ENCODE data around the gene FAM83D.

The FAM83D gene

DNA sequence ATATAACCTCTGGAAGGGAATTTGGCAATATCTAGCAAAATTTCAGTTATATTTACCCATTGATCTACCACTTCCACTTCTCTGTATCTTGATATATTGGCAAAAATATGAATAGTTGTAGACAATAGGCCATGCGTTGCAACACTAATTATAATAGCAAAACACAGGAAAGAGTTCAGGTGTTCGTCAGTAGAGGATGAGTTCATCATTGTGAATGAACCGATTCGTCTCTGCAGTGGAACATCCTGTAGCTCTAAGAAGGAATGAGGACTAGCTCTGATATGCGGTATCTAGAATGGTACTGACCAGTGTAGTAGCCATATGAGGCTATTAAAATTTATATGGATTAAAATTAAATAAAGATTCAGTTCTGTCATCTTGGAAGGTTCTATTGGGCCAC, 8.3 kb downstream of the FAM83D start:
- Histone ChIP-seq H3K27me3 (ENCODE audit: control insufficient read depth, low read length) (no peaks in the 10 kb centered on the region), H3F3A (ENCODE audit: control insufficient read depth, insufficient read depth) (no peaks in the 10 kb centered on the region), H3K4me1 (ENCODE audit: control insufficient read depth, low read length) (peaks cover 36% of the 10 kb centered on the region), H3K4me3 (ENCODE audit: low read length) (no peak overlapping the region), H3K27ac (ENCODE audit: low read depth, low read length) (no peak overlapping the region), H3K4me2 (ENCODE audit: low read length) (no peak overlapping the region), H4K20me1 (ENCODE audit: control insufficient read depth, insufficient read depth, low read depth, low read length) (peaks cover 59% of the 10 kb centered on the region), H3K79me2 (ENCODE audit: control insufficient read depth, low read length) (peaks cover 100% of the 10 kb centered on the region), H3K36me3 (ENCODE audit: control insufficient read depth, low read length) (peaks cover 92% of the 10 kb centered on the region), H3K9me3 (ENCODE audit: control insufficient read depth, insufficient read depth, low read length) (no peaks in the 10 kb centered on the region), H3K9me2 (replicated peaks; ENCODE audit: control insufficient read depth, low read length) (no peaks in the 10 kb centered on the region)
- TF ChIP-seq EZH2phosphoT487 (IDR thresholded peaks at IDR 0.05; ENCODE audit: borderline replicate concordance, low read length): no peak
- TF ChIP-seq, protein P1, sequence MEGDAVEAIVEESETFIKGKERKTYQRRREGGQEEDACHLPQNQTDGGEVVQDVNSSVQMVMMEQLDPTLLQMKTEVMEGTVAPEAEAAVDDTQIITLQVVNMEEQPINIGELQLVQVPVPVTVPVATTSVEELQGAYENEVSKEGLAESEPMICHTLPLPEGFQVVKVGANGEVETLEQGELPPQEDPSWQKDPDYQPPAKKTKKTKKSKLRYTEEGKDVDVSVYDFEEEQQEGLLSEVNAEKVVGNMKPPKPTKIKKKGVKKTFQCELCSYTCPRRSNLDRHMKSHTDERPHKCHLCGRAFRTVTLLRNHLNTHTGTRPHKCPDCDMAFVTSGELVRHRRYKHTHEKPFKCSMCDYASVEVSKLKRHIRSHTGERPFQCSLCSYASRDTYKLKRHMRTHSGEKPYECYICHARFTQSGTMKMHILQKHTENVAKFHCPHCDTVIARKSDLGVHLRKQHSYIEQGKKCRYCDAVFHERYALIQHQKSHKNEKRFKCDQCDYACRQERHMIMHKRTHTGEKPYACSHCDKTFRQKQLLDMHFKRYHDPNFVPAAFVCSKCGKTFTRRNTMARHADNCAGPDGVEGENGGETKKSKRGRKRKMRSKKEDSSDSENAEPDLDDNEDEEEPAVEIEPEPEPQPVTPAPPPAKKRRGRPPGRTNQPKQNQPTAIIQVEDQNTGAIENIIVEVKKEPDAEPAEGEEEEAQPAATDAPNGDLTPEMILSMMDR (IDR thresholded peaks at IDR 0.05; ENCODE audit: low read depth, low read length, poor library complexity, severe bottlenecking): no peak

- Histone ChIP-seq H3K9me2 (replicated peaks; ENCODE audit: control insufficient read depth, low read length) (no peaks in the 10 kb centered on the region), H3K27me3 (ENCODE audit: control insufficient read depth, low read length) (no peaks in the 10 kb centered on the region), H4K20me1 (ENCODE audit: control insufficient read depth, insufficient read depth, low read depth, low read length) (peaks cover 60% of the 10 kb centered on the region), H3K79me2 (ENCODE audit: control insufficient read depth, low read length) (peaks cover 100% of the 10 kb centered on the region), H3F3A (ENCODE audit: control insufficient read depth, insufficient read depth) (no peaks in the 10 kb centered on the region), H3K4me3 (ENCODE audit: low read length) (no peak overlapping the region), H3K27ac (ENCODE audit: low read depth, low read length) (no peak overlapping the region), H3K4me1 (ENCODE audit: control insufficient read depth, low read length) (peaks cover 29% of the 10 kb centered on the region), H3K4me2 (ENCODE audit: low read length) (no peak overlapping the region), H3K9me3 (ENCODE audit: control insufficient read depth, insufficient read depth, low read length) (no peaks in the 10 kb centered on the region), H3K36me3 (ENCODE audit: control insufficient read depth, low read length) (peaks cover 92% of the 10 kb centered on the region)
- TF ChIP-seq, protein P1 (IDR thresholded peaks at IDR 0.05; ENCODE audit: low read depth, low read length, poor library complexity, severe bottlenecking): peak; percentile 26
- TF ChIP-seq EZH2phosphoT487 (IDR thresholded peaks at IDR 0.05; ENCODE audit: borderline replicate concordance, low read length): no peak
Measured at GRCh38 chr20:38935285-38935684, 9.1 kb downstream of the FAM83D start.

DNA sequence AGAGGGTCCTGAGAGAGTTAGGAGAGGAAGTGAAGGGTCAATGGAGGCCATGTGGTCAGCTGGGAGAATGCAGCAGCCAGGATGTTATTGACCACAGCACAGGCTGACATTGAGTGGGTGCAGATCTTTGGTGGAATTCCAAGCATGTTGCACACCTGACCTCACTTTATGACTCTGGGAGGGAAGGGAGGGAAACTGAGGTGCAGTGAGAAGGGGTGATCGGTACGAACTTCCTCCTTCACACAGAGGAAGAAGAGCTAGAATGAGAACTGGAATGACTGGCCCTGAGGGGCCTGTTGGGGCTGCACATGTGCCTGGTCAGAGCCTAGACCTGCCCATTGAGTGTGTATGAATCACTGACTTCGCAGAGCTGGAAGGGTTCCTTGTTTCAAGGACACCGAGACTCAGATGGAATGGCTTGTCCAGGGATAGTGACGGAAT, 9.8 kb downstream of the FAM83D start:
- TF ChIP-seq EZH2phosphoT487 (IDR thresholded peaks at IDR 0.05; ENCODE audit: borderline replicate concordance, low read length): no peak
- TF ChIP-seq, protein P1 (IDR thresholded peaks at IDR 0.05; ENCODE audit: low read depth, low read length, poor library complexity, severe bottlenecking): no peak
- Histone ChIP-seq H3K9me2 (replicated peaks; ENCODE audit: control insufficient read depth, low read length) (no peaks in the 10 kb centered on the region), H3F3A (ENCODE audit: control insufficient read depth, insufficient read depth) (no peaks in the 10 kb centered on the region), H4K20me1 (ENCODE audit: control insufficient read depth, insufficient read depth, low read depth, low read length) (peaks cover 62% of the 10 kb centered on the region), H3K4me2 (ENCODE audit: low read length) (no peak overlapping the region), H3K4me3 (ENCODE audit: low read length) (no peak overlapping the region), H3K27me3 (ENCODE audit: control insufficient read depth, low read length) (no peaks in the 10 kb centered on the region), H3K27ac (ENCODE audit: low read depth, low read length) (no peak overlapping the region), H3K79me2 (ENCODE audit: control insufficient read depth, low read length) (peaks cover 100% of the 10 kb centered on the region), H3K9me3 (ENCODE audit: control insufficient read depth, insufficient read depth, low read length) (no peaks in the 10 kb centered on the region), H3K36me3 (ENCODE audit: control insufficient read depth, low read length) (peaks cover 94% of the 10 kb centered on the region), H3K4me1 (ENCODE audit: control insufficient read depth, low read length) (peaks cover 27% of the 10 kb centered on the region)
